DND-41 (cell line): ENCODE measurements around the gene ATP6V0A1.

Experiments used
- ATAC-seq: fragments of 200-7000 bp; cut with Tn5 transposase; 3 replicates; pipeline ENCODE4 v1.9.1; 2021; ENCODE audit warnings: low read depth; ENCODE audit not compliant: insufficient read depth
- DNase-seq: peaks from one replicate; pipeline ENCODE4 v3.0.0-alpha.2; 2020
- H2AFZ ChIP-seq: 2 replicates; pipeline ENCODE4 v1.6.0; 2012; ENCODE audit warnings: low read depth, low read length
- H3K27ac ChIP-seq: 2 replicates; pipeline ENCODE4 v1.5.1; 2012; ENCODE audit warnings: low read length, inconsistent platforms
- H3K27me3 ChIP-seq: fragments of 200-600 bp; sonication (generic); 2 replicates; pipeline ENCODE4 v1.6.0; 2012; ENCODE audit warnings: low read length, mild to moderate bottlenecking, inconsistent platforms; ENCODE audit not compliant: insufficient read depth, poor library complexity
- H3K36me3 ChIP-seq: 2 replicates; pipeline ENCODE4 v1.5.1; 2012; ENCODE audit warnings: low read length, inconsistent platforms; ENCODE audit not compliant: insufficient read depth
- H3K4me1 ChIP-seq: 2 replicates; pipeline ENCODE4 v1.5.1; 2012; ENCODE audit warnings: mild to moderate bottlenecking, low read length; ENCODE audit not compliant: insufficient read depth
- H3K4me2 ChIP-seq: 2 replicates; pipeline ENCODE4 v1.6.0; 2012; ENCODE audit warnings: mild to moderate bottlenecking, moderate library complexity, low read length, inconsistent platforms; ENCODE audit not compliant: insufficient read depth
- H3K4me3 ChIP-seq, 2 experiments: fragments of 200-600 bp in 1 of 2; shearing (Covaris generic) in 1 of 2; 2 replicates each; pipeline ENCODE4 v1.5.1; 2012 to 2016; ENCODE audit warnings: inconsistent platforms in 2 of 2, low read length in 2 of 2, mild to moderate bottlenecking in 2 of 2, low read depth in 1 of 2, moderate library complexity in 1 of 2
- H3K79me2 ChIP-seq: 2 replicates; pipeline ENCODE4 v1.6.0; 2012; ENCODE audit warnings: low read length, inconsistent platforms; ENCODE audit not compliant: insufficient read depth
- H3K9ac ChIP-seq: 2 replicates; pipeline ENCODE4 v1.6.0; 2012; ENCODE audit warnings: low read depth, mild to moderate bottlenecking, inconsistent platforms, low read length, moderate library complexity
- H3K9me3 ChIP-seq: 2 replicates; pipeline ENCODE4 v1.5.1; 2012; ENCODE audit warnings: low read length, moderate library complexity, mild to moderate bottlenecking, inconsistent platforms; ENCODE audit not compliant: insufficient read depth, severe bottlenecking
- H4K20me1 ChIP-seq: 2 replicates; pipeline ENCODE4 v1.6.0; 2012; ENCODE audit warnings: low read length; ENCODE audit not compliant: insufficient read depth
- CTCF ChIP-seq: IDR thresholded peaks from 2 replicates; pipeline ENCODE4 v1.5.1; 2012; ENCODE audit warnings: borderline replicate concordance, low read length, moderate library complexity, mild to moderate bottlenecking; ENCODE audit not compliant: poor library complexity, severe bottlenecking; ENCODE audit errors: extremely low read depth
- EZH2 ChIP-seq: IDR thresholded peaks from 3 replicates; pipeline ENCODE4 v1.6.1; 2012; ENCODE audit warnings: borderline replicate concordance, low read depth, mild to moderate bottlenecking, moderate library complexity, low read length, inconsistent platforms; ENCODE audit not compliant: severe bottlenecking

The ATP6V0A1 gene

DNA sequence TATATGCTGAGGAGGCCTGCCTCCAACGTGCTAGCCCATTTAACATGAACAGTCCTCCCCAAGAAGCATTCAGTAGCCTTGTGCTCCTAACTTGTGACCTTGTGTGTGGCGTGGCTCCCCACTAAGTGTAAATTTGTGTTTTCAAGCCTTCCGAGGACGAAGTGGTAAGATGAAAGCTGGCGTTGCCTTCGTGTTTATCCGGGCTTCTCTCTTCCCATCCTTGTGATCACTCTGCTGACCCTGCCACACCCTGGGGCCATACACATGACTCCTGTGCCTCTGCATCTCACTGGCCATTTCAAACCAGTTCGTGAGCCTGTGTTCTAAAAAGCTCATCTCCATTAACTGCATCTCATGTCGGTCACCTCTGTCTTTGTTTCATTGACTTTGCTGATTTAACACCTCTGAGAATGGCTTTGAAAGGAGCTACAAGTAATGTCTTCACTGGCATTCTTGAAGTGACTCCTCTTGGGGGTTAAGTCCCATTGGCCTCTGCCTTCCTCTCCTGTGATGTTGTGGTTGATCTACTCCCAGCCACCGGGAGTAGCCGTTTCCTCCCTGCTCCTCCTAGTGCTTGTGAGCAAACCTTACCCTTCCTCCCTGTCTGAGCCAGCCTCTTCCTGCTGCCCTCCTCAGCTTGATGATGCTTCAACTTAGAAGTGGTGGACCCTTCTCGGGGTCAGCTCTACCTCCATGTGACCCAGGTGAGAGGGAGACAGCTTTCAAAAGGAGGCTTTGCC lies 49.9 kb downstream of the ATP6V0A1 start:
- no peak for TF ChIP-seq CTCF
- TF ChIP-seq EZH2 = no peak
- Histone ChIP-seq H3K79me2 (no peaks in the 10 kb centered on the region), H3K27ac (no peak overlapping the region), H3K4me3 (no peak overlapping the region), H3K27me3 (peaks cover 42% of the 10 kb centered on the region), H3K9me3 (no peaks in the 10 kb centered on the region), H4K20me1 (peaks cover 2% of the 10 kb centered on the region; the same call in 1 of the 2 replicates), H3K4me1 (no peaks in the 10 kb centered on the region), H2AFZ (no peak overlapping the region), H3K4me2 (no peak overlapping the region), H3K36me3 (no peaks in the 10 kb centered on the region), H3K9ac (no peak overlapping the region)
- ATAC-seq (0 out of 3 replicates have a peak, but pooled peaks have one; percentile 33), DNase-seq (no peak)

DNA sequence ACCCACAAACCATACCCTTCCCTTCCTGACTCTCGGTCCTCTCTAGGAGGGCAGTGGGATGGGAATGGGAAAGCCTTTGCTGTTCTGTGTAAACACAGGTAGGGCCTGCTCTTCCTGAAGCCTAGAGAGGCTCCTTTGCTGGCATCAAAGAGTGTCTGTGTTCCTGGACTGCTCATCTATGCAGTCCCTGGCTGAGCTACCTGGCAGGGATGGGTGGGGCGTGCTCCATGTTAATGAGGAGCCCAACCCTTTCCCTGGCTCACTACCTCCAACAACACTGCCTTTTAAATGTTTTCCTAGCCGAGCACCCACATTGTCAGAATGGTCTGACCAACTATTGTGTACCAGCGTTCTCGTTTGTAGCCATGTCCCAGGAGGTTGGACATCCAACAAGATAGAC lies 50.7 kb downstream of the ATP6V0A1 start:
- Histone ChIP-seq H3K36me3 (no peaks in the 10 kb centered on the region), H3K9me3 (no peaks in the 10 kb centered on the region), H2AFZ (no peak overlapping the region), H3K79me2 (no peaks in the 10 kb centered on the region), H4K20me1 (peaks cover 2% of the 10 kb centered on the region; the same call in 1 of the 2 replicates), H3K4me2 (no peak overlapping the region), H3K4me3 (no peak overlapping the region), H3K9ac (no peak overlapping the region), H3K27me3 (peaks cover 35% of the 10 kb centered on the region), H3K4me1 (no peaks in the 10 kb centered on the region), H3K27ac (no peak overlapping the region)
- no peak for DNase-seq
- ATAC-seq = no peak
- no peak for TF ChIP-seq EZH2
- no peak for TF ChIP-seq CTCF

DNA sequence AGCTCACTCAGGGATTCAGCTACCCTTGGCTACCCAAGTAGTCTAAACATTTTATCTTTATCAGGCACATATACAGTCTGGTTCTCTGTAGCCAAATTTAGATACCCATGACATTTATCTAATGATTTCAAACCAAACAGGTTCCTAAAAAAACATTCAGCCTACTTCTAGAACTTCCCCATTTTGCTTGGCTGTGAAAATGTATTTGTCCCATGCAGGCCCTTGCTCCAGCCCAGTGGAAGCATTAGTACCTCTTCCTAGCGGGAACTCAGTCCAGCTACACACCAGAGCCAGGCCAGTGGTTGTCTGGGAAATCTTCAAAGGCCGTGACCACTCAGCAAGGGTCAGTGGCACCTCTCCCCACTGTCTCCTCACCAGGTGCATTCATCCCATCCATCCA lies 51.2 kb downstream of the ATP6V0A1 start:
- H3K4me1 ChIP-seq = no peaks in the 10 kb centered on the region
- H3K4me3 ChIP-seq = no peak overlapping the region
- H3K9me3 ChIP-seq = no peaks in the 10 kb centered on the region
- H3K36me3 ChIP-seq = no peaks in the 10 kb centered on the region
- DNase-seq (no peak), ATAC-seq (no peak)
- no peak overlapping the region for H3K27ac ChIP-seq
- H3K27me3 ChIP-seq = peaks cover 39% of the 10 kb centered on the region
- no peak overlapping the region for H2AFZ ChIP-seq
- H4K20me1 ChIP-seq = peaks cover 2% of the 10 kb centered on the region; the same call in 1 of the 2 replicates
- H3K4me2 ChIP-seq = no peak overlapping the region
- TF ChIP-seq EZH2 (no peak), CTCF (no peak)
- no peaks in the 10 kb centered on the region for H3K79me2 ChIP-seq
- no peak overlapping the region for H3K9ac ChIP-seq
